Activated CD4-positive, alpha-beta T cell treated with anti-CD3 and anti-CD28 coated beads, Interleukin-10, Interleukin-2, amounts not matched to agents 100 ng/mL and 50 ng/mL, durations not matched to agents 16 hours and 8 hours (primary cell): Measurements from ENCODE around the gene TXLNG.

Experiments
- DNase-seq: peaks from one replicate; pipeline ENCODE4 v3.0.0-alpha.2; 2020

Gene TXLNG

GRCh38 chrX:16839219-16839851 is 53.1 kb downstream of the TXLNG start:
- DNase-seq = no peak

- DNase-seq = no peak
These were observed 53.7 kb downstream of the TXLNG start for GRCh38 chrX:16839852-16840460.

- DNase-seq = no peak
These were observed 56.4 kb downstream of the TXLNG start for GRCh38 chrX:16842684-16843083.

GRCh38 chrX:16843208-16843909 is 57.1 kb downstream of the TXLNG start:
- DNase-seq = no peak

GRCh38 chrX:16845686-16846085 is 59.4 kb downstream of the TXLNG start:
- no peak for DNase-seq

- DNase-seq = no peak
These were observed 62.3 kb downstream of the TXLNG start for GRCh38 chrX:16848541-16848940.

- no peak for DNase-seq
These were observed 65.2 kb downstream of the TXLNG start for GRCh38 chrX:16851421-16851820.

GRCh38 chrX:16851827-16852226 is 65.6 kb downstream of the TXLNG start:
- DNase-seq = no peak

- peak; percentile 44 for DNase-seq
These were observed 66.4 kb downstream of the TXLNG start for GRCh38 chrX:16852617-16853179.

GRCh38 chrX:16853537-16853936 is 67.3 kb downstream of the TXLNG start:
- DNase-seq = no peak

- no peak for DNase-seq
These were observed 69.3 kb downstream of the TXLNG start for GRCh38 chrX:16855363-16856075.

GRCh38 chrX:16856076-16856404 is 69.8 kb downstream of the TXLNG start:
- peak; percentile 72 for DNase-seq

GRCh38 chrX:16856744-16857143 is 70.5 kb downstream of the TXLNG start:
- no peak for DNase-seq

- DNase-seq = no peak
These were observed 76.6 kb downstream of the TXLNG start for GRCh38 chrX:16862829-16863228.

GRCh38 chrX:16867947-16868346 is 81.7 kb downstream of the TXLNG start:
- DNase-seq = no peak

GRCh38 chrX:16868920-16869319 is 82.7 kb downstream of the TXLNG start:
- peak; percentile 26 for DNase-seq

GRCh38 chrX:16869393-16870094 is 83.3 kb downstream of the TXLNG start:
- DNase-seq = peak; percentile 63

- peak; percentile 97 for DNase-seq
These were observed 84.0 kb downstream of the TXLNG start, which contains the start of gene RBBP7 for GRCh38 chrX:16870095-16870861. Gene RBBP7 (minus strand): TSS chrX:16870362. CDS start chrX:16870053, 309 bp downstream.

GRCh38 chrX:16870862-16871815 is 84.9 kb downstream of the TXLNG start:
- DNase-seq = no peak

- DNase-seq = no peak
These were observed 86.8 kb downstream of the TXLNG start for GRCh38 chrX:16873106-16873505.
